Loucy (cell line): ENCODE measurements around the gene ADAMTS13.

ENCODE experiments used
- H2AFZ ChIP-seq: fragments of 200-600 bp; sonication (generic); 2 replicates; pipeline ENCODE4 v1.6.0; 2016; ENCODE audit warnings: antibody characterized with exemption, mild to moderate bottlenecking, low read length, moderate library complexity
- H3F3A ChIP-seq: fragments of 200-600 bp; 2 replicates; pipeline ENCODE4 v1.6.0; 2016; ENCODE audit warnings: antibody characterized with exemption, low read depth, mild to moderate bottlenecking
- H3K27me3 ChIP-seq: fragments of 200-600 bp; sonication (generic); 2 replicates; pipeline ENCODE4 v1.6.1; 2014; ENCODE audit warnings: low read length, mild to moderate bottlenecking; ENCODE audit not compliant: insufficient read depth, poor library complexity, severe bottlenecking
- H3K36me3 ChIP-seq: fragments of 200-600 bp; sonication (generic); 2 replicates; pipeline ENCODE4 v1.6.1; 2016; ENCODE audit warnings: low read length; ENCODE audit not compliant: insufficient read depth
- H3K4me1 ChIP-seq: fragments of 200-600 bp; sonication (generic); 2 replicates; pipeline ENCODE4 v1.5.1; 2014; ENCODE audit warnings: low read length, mild to moderate bottlenecking; ENCODE audit not compliant: insufficient read depth, poor library complexity, severe bottlenecking
- H3K4me2 ChIP-seq: fragments of 200-600 bp; sonication (generic); 2 replicates; pipeline ENCODE4 v1.6.0; 2014; ENCODE audit warnings: antibody characterized with exemption, low read length, low read depth, mild to moderate bottlenecking; ENCODE audit not compliant: poor library complexity, severe bottlenecking
- H3K4me3 ChIP-seq: fragments of 200-600 bp; sonication (generic); 2 replicates; pipeline ENCODE4 v1.5.1; 2014; ENCODE audit warnings: low read length, mild to moderate bottlenecking, mixed read lengths; ENCODE audit not compliant: poor library complexity, severe bottlenecking
- H3K79me2 ChIP-seq: fragments of 200-600 bp; sonication (generic); 2 replicates; pipeline ENCODE4 v1.6.1; 2014; ENCODE audit warnings: low read length; ENCODE audit not compliant: insufficient read depth
- H3K9ac ChIP-seq: fragments of 200-600 bp; sonication (generic); 2 replicates; pipeline ENCODE4 v1.6.0; 2014; ENCODE audit warnings: mild to moderate bottlenecking, low read depth, low read length, moderate library complexity; ENCODE audit not compliant: poor library complexity, severe bottlenecking
- H3K9me2 ChIP-seq: fragments of 200-600 bp; sonication (generic); replicated peaks from 2 replicates; pipeline ENCODE4 v1.6.1; 2016; ENCODE audit warnings: low read depth, low read length, mixed read lengths
- H3K9me3 ChIP-seq: fragments of 200-600 bp; sonication (generic); 2 replicates; pipeline ENCODE4 v1.6.1; 2014; ENCODE audit warnings: mild to moderate bottlenecking, antibody characterized with exemption, low read length, low read depth; ENCODE audit not compliant: insufficient read depth
- H4K20me1 ChIP-seq: fragments of 200-600 bp; sonication (generic); 2 replicates; pipeline ENCODE4 v1.6.0; 2014; ENCODE audit warnings: antibody characterized with exemption, low read length, mild to moderate bottlenecking; ENCODE audit not compliant: insufficient read depth, poor library complexity, severe bottlenecking
- EZH2phosphoT487 ChIP-seq: fragments of 200-600 bp; IDR thresholded peaks from 2 replicates; pipeline ENCODE4 v1.6.1; 2018; ENCODE audit warnings: antibody characterized with exemption, mild to moderate bottlenecking, moderate library complexity, borderline replicate concordance
- TF ChIP-seq, protein P1 (sequence below): fragments of 200-600 bp; sonication (generic); conservative IDR thresholded peaks from 2 replicates; pipeline ENCODE4 v1.5.1; 2014; ENCODE audit warnings: mild to moderate bottlenecking, antibody characterized with exemption, low read length

ADAMTS13 gene

DNA sequence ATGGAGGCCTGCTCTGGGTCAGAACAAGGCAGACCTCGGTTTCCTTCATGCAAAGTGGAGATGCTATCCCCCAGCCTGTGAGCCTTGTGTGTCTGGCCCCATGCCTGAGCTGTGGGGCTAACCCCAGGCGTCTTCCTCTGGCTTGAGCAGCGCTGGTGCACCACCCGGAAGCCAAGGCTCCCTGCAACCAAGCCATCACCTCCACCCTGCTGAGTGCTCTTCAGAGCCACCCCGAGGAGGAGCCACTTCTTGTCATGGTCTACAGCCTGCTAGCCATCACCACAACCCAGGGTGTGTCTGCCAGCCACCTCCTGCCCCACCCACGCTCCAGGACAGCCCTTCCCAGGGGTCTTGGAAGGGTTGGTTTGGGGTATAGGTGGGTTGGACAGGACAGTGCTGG is 20.6 kb upstream of the ADAMTS13 start:
- TF ChIP-seq, protein P1, sequence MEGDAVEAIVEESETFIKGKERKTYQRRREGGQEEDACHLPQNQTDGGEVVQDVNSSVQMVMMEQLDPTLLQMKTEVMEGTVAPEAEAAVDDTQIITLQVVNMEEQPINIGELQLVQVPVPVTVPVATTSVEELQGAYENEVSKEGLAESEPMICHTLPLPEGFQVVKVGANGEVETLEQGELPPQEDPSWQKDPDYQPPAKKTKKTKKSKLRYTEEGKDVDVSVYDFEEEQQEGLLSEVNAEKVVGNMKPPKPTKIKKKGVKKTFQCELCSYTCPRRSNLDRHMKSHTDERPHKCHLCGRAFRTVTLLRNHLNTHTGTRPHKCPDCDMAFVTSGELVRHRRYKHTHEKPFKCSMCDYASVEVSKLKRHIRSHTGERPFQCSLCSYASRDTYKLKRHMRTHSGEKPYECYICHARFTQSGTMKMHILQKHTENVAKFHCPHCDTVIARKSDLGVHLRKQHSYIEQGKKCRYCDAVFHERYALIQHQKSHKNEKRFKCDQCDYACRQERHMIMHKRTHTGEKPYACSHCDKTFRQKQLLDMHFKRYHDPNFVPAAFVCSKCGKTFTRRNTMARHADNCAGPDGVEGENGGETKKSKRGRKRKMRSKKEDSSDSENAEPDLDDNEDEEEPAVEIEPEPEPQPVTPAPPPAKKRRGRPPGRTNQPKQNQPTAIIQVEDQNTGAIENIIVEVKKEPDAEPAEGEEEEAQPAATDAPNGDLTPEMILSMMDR = no peak
- TF ChIP-seq EZH2phosphoT487 = no peak
- Histone ChIP-seq H4K20me1 (no peaks in the 10 kb centered on the region), H3K79me2 (no peaks in the 10 kb centered on the region)

DNA sequence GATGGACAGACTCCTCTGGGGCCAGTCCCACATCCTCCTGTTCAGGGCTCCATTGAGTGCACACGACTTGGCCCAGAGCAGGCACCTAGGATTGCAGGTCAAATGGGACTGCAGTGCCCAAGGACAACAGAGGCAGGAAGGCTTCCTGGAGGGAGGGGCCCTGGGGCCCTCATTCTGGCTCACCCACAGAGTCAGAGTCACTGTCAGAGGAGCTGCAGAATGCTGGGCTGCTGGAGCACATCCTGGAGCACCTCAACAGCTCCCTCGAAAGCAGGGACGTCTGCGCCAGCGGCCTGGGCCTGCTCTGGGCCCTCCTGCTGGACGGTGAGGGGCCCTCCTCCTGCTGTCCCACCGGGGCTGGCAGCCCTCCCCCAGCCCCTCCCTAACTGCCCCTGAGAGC is 19.5 kb upstream of the ADAMTS13 start:
- no peaks in the 10 kb centered on the region for H3F3A ChIP-seq

More for the DNA sequence above, 20.6 kb upstream of the ADAMTS13 start:
- no peaks in the 10 kb centered on the region for H3K27me3 ChIP-seq
- H3K4me2 ChIP-seq = no peak overlapping the region
- no peaks in the 10 kb centered on the region for H3K9me2 ChIP-seq
- H3K4me1 ChIP-seq = no peaks in the 10 kb centered on the region
- H3K9me3 ChIP-seq = no peaks in the 10 kb centered on the region
- H3K36me3 ChIP-seq = peaks cover 20% of the 10 kb centered on the region; the same call in 1 of the 2 replicates
- no peak overlapping the region for H2AFZ ChIP-seq
- H3K9ac ChIP-seq = no peak overlapping the region
- H3F3A ChIP-seq = no peaks in the 10 kb centered on the region
- no peak overlapping the region for H3K4me3 ChIP-seq

DNA sequence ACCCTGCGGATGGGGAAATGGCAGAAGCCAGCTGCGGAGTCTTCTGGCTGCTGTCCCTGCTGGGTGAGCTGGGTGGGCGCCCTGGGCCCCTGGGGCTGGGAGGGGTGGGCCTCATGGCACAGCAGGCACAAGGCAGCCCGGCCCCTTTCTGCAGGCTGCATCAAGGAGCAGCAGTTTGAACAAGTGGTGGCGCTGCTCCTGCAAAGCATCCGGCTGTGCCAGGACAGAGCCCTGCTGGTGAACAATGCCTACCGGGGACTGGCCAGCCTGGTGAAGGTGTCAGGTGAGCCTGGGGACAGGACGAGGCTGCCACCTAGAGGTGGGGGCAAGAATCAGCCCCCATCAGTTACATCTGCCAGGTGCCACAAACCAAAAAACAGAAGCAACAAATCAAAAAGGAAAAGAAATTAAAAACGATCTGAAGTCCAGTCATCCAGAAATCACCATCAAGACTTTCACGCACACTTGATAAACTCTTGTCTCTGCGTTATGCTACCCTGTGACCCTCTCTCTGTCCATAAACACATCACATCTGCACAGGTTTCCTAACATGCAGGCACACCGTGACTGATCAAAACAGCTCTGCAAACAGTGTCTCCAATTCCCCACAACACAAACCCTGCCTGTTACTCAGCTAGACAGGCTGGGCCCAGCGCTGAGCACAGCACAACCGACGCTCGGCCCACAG is 18.3 kb upstream of the ADAMTS13 start:
- Histone ChIP-seq H3F3A (no peaks in the 10 kb centered on the region), H3K9me2 (no peaks in the 10 kb centered on the region), H2AFZ (no peak overlapping the region), H3K4me3 (no peak overlapping the region), H3K9ac (no peak overlapping the region), H3K79me2 (no peaks in the 10 kb centered on the region), H3K4me2 (no peak overlapping the region), H3K9me3 (no peaks in the 10 kb centered on the region), H3K27me3 (no peaks in the 10 kb centered on the region), H3K4me1 (no peaks in the 10 kb centered on the region), H4K20me1 (no peaks in the 10 kb centered on the region), H3K36me3 (peaks cover 37% of the 10 kb centered on the region; the same call in 1 of the 2 replicates)
- TF ChIP-seq, protein P1 = peak; percentile 74
- no peak for TF ChIP-seq EZH2phosphoT487

More for the DNA sequence above, 19.5 kb upstream of the ADAMTS13 start:
- H3K9me3 ChIP-seq = no peaks in the 10 kb centered on the region
- no peaks in the 10 kb centered on the region for H4K20me1 ChIP-seq
- no peak overlapping the region for H3K4me2 ChIP-seq
- H3K9ac ChIP-seq = no peak overlapping the region
- TF ChIP-seq, protein P1 = no peak
- TF ChIP-seq EZH2phosphoT487 = no peak
- H2AFZ ChIP-seq = no peak overlapping the region
- no peaks in the 10 kb centered on the region for H3K9me2 ChIP-seq
- no peak overlapping the region for H3K4me3 ChIP-seq
- no peaks in the 10 kb centered on the region for H3K4me1 ChIP-seq
- H3K27me3 ChIP-seq = no peaks in the 10 kb centered on the region
- peaks cover 28% of the 10 kb centered on the region; the same call in 1 of the 2 replicates for H3K36me3 ChIP-seq
- no peaks in the 10 kb centered on the region for H3K79me2 ChIP-seq
